Osteoblast (primary cell): ENCODE data around the gene PHLDB3. TPM values are rescaled to one million over a fixed set of nuclear protein-coding genes. Genes with fewer than 3 reads are reported as not detected.
A peak's percentile ranks its signal among the peaks of the same experiment; 100 is the strongest.

Experiments used
- DNase-seq: peaks from one replicate; pipeline ENCODE4 v3.0.0; 2011; ENCODE audit warnings: low spot score, mixed read lengths; ENCODE audit not compliant: insufficient read length; ENCODE audit errors: missing footprints
- H2AFZ ChIP-seq: 2 replicates; pipeline ENCODE4 v1.6.0; 2011; ENCODE audit warnings: mild to moderate bottlenecking, low read length
- H3K27ac ChIP-seq: 2 replicates; pipeline ENCODE4 v1.5.1; 2011; ENCODE audit warnings: mild to moderate bottlenecking, low read depth, low read length, moderate library complexity
- H3K27me3 ChIP-seq: 2 replicates; pipeline ENCODE4 v1.6.0; 2012; ENCODE audit warnings: mild to moderate bottlenecking, control low read depth, inconsistent platforms, low read length, moderate library complexity; ENCODE audit not compliant: insufficient read depth
- H3K36me3 ChIP-seq: 2 replicates; pipeline ENCODE4 v1.5.1; 2011; ENCODE audit warnings: mild to moderate bottlenecking, low read length, control low read depth, moderate library complexity; ENCODE audit not compliant: insufficient read depth
- H3K4me1 ChIP-seq: 2 replicates; pipeline ENCODE4 v1.5.1; 2011; ENCODE audit warnings: mild to moderate bottlenecking, low read length, control low read depth, moderate library complexity; ENCODE audit not compliant: insufficient read depth
- H3K4me2 ChIP-seq: 2 replicates; pipeline ENCODE4 v1.6.0; 2011; ENCODE audit warnings: mild to moderate bottlenecking, low read length; ENCODE audit not compliant: insufficient read depth
- H3K4me3 ChIP-seq: fragments of 200-600 bp; sonication (generic); 3 replicates; pipeline ENCODE4 v1.5.1; 2012; ENCODE audit warnings: mild to moderate bottlenecking, low read length, inconsistent platforms; ENCODE audit not compliant: insufficient read depth
- H3K79me2 ChIP-seq: 2 replicates; pipeline ENCODE4 v1.6.0; 2012; ENCODE audit warnings: mild to moderate bottlenecking, low read length, control low read depth, inconsistent platforms; ENCODE audit not compliant: insufficient read depth
- H3K9me3 ChIP-seq: 2 replicates; pipeline ENCODE4 v1.5.1; 2011; ENCODE audit warnings: low read depth, low read length, control low read depth
- H4K20me1 ChIP-seq: 2 replicates; pipeline ENCODE4 v1.6.0; 2012; ENCODE audit warnings: mild to moderate bottlenecking, low read length, control low read depth; ENCODE audit not compliant: insufficient read depth
- CTCF ChIP-seq: IDR thresholded peaks from 2 replicates; pipeline ENCODE4 v1.5.1; 2011; ENCODE audit warnings: mild to moderate bottlenecking, low read depth, low read length, moderate library complexity; ENCODE audit errors: extremely low read depth
- total RNA-seq: library from RNA; depleted of rRNA; stranded (reverse); fragments of >200 nt; gene quantifications from 2 replicates; pipeline ENCODE4 v1.2.3, GENCODE V29; 2012

Gene PHLDB3
- total RNA-seq = 10.9 and 12.1 TPM in 2 replicates

GRCh38 chr19:43504426-43505185 is at the start of gene PHLDB3:
TSS of gene PHLDB3 (minus strand) at chr19:43504746. CDS start at chr19:43504118, 628 bp downstream.
- peak within 1 kb of the TSS; percentile 97 for H2AFZ ChIP-seq
- peak within 1 kb of the TSS; percentile 65 for H3K27ac ChIP-seq
- no peaks in the 10 kb centered on the region for H4K20me1 ChIP-seq
- H3K27me3 ChIP-seq = no peaks in the 10 kb centered on the region
- no peaks in the 10 kb centered on the region for H3K9me3 ChIP-seq
- H3K4me1 ChIP-seq = peaks cover 16% of the 10 kb centered on the region
- peak within 1 kb of the TSS; percentile 94 for H3K4me3 ChIP-seq
- DNase-seq = peak; percentile 87
- peak within 1 kb of the TSS; percentile 96 for H3K4me2 ChIP-seq
- no peaks in the 10 kb centered on the region for H3K79me2 ChIP-seq
- TF ChIP-seq CTCF = no peak
- H3K36me3 ChIP-seq = peaks cover 12% of the 10 kb centered on the region

- DNase-seq = peak; percentile 72
- peaks cover 7% of the 10 kb centered on the region for H3K4me1 ChIP-seq
Measured at GRCh38 chr19:43553656-43554055, 49.1 kb upstream of the PHLDB3 start.

GRCh38 chr19:43552616-43553015 is 48.1 kb upstream of the PHLDB3 start:
- peaks cover 41% of the 10 kb centered on the region for H3K36me3 ChIP-seq
- no peak overlapping the region for H3K27ac ChIP-seq
- no peaks in the 10 kb centered on the region for H3K27me3 ChIP-seq
- H3K79me2 ChIP-seq = peaks cover 8% of the 10 kb centered on the region
- H3K4me2 ChIP-seq = no peak overlapping the region
- TF ChIP-seq CTCF = no peak
- peaks cover 5% of the 10 kb centered on the region for H3K4me1 ChIP-seq
- no peak overlapping the region for H3K4me3 ChIP-seq
- H3K9me3 ChIP-seq = no peaks in the 10 kb centered on the region
- H4K20me1 ChIP-seq = peaks cover 3% of the 10 kb centered on the region
- no peak overlapping the region for H2AFZ ChIP-seq
- peak; percentile 49 for DNase-seq

More at GRCh38 chr19:43553656-43554055, 49.1 kb upstream of the PHLDB3 start:
- Histone ChIP-seq H3K79me2 (peaks cover 8% of the 10 kb centered on the region), H3K27me3 (no peaks in the 10 kb centered on the region), H3K4me2 (no peak overlapping the region), H4K20me1 (peaks cover 3% of the 10 kb centered on the region), H3K4me3 (no peak overlapping the region), H2AFZ (no peak overlapping the region), H3K36me3 (peaks cover 40% of the 10 kb centered on the region), H3K27ac (no peak overlapping the region), H3K9me3 (no peaks in the 10 kb centered on the region)
- TF ChIP-seq CTCF = no peak

GRCh38 chr19:43552198-43552450 is 47.6 kb upstream of the PHLDB3 start:
- Histone ChIP-seq H2AFZ (no peak overlapping the region), H4K20me1 (peaks cover 3% of the 10 kb centered on the region), H3K4me1 (no peaks in the 10 kb centered on the region), H3K36me3 (peaks cover 41% of the 10 kb centered on the region), H3K4me3 (no peak overlapping the region), H3K79me2 (peaks cover 8% of the 10 kb centered on the region), H3K27me3 (no peaks in the 10 kb centered on the region), H3K27ac (no peak overlapping the region), H3K9me3 (no peaks in the 10 kb centered on the region), H3K4me2 (no peak overlapping the region)
- TF ChIP-seq CTCF = no peak
- peak; percentile 70 for DNase-seq
